K562 treated with DMSO at 1 percent for 48 hours (cell line): ENCODE results near the gene TSGA10IP. TPM values are rescaled to one million over a fixed set of nuclear protein-coding genes. Genes with fewer than 3 reads are reported as not detected.

Experiments used
- total RNA-seq: library from RNA; unstranded; fragments of 300-600 nt; gene quantifications from 2 replicates; pipeline ENCODE4 v1.2.3, GENCODE V29; 2022; ENCODE audit warnings: low replicate concordance; ENCODE audit errors: extremely low read depth

Gene TSGA10IP
- total RNA-seq: not detected in 2 replicates

DNA sequence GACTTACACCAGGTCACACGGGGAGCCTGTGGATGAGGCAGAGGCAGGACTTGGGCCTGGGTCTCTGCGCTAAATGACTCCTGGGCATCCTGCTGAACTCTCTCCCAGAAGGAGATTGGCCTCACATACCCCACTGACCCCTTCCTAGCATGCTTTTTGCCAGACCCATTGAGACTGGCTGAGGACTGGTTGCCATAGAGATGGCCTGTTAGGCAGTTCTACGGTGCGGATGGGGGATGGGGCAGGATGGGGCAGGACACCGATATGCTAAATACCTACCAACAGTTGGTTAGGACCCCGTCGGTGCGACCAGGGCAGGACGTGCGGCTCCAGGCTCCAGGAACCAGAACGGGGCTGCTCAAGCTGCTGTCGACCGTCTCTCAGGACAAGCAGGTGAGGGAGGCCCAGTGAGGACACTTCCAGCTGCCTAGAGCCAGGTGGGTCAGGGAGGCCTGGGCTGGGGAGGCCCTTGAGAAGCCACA lies at the start of gene TSGA10IP:
Gene TSGA10IP, plus strand, starts transcription at position 51 of the 482 bp plus-strand sequence. Its CDS starts 196 bp downstream, at position 247.

DNA sequence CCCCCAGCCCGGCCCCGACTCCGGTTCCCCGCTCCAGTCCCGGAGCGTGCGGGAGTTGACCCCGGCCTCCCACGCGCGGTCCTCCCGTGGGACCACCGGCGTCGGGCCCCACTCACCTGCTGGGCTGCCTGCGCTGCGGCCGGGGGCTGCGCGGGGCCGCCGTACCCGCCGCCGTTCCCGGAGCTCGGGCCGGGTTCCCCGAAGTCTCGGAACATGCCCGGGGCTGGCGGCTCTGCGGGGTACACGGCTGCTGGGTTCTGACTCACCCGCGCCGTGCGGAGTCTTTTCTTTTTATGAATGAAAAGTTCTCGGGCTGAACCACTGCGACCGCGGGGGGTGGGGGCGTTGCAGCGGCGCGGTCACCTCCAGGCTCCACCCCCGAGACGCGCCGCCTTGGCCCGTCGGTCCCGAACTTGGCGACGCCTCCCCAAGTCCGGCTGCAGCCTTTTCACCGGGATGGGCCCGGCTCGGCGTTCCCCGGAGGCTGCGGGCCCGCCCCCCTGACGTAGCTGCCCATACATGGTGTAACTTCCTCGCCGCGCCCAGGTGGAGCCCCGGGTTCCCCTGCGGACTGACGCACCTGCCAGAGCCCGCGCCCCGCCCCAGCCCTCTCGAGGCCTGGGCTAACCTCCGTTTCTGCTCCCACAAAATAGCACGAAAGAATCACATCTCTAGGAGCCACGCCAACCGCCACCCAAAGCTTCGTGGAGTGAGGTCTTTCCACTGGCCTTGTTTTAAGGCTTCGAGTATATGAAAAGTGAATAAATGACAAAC lies 45.0 kb upstream of the TSGA10IP start, which contains the start of gene FOSL1:
Gene FOSL1, minus strand, starts transcription at position 264 of the 774 bp plus-strand sequence. Its CDS starts 49 bp downstream, at position 215.

DNA sequence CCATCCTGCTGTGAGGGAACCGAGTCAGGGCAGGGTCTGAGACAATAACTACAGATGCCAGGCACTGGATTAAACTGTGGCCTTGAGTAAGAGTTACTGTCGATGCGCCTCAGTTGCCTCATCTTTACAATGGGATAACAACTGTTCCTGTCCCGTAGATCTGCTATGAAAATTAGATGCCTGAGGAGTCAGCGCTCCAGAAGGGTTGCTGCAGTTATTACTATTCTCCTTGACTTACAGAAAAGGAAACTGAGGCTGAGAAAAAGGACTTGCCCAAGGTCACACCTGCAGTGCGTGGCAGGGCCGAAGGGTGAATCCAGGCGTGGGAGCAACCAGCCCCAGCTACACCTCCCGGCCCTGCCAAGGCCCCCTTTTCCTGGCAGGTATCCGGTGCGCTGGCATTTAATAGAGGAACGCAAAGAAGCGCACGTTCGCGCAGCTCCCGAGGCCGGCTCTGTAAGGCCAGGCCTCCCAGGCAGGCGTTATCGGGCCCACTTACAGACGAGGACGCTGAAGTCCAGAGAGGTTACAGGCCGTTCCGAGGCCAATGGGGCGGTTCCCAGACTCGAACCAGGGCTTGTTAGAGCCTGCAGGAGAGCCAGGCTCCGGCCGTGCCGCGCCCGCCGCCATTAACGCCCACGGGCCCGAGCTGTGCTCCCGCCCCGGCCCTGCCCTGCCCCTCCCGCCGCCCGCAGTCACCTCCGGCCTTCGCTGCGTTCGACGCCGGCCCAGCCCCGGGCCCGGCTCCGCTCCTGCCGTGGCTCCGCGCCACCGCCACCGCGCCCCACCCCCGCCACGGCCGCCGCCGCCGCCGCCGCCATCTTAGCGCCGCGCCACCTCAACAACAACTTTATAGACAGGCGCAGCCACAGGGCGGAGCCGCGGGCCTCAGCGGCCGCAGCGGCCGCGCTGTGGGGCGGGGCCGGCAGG lies 26.8 kb upstream of the TSGA10IP start, which contains the start of gene C11orf68:
Gene C11orf68, minus strand, starts transcription at position 852 of the 930 bp plus-strand sequence. Its CDS starts 31 bp downstream, at position 821.

DNA sequence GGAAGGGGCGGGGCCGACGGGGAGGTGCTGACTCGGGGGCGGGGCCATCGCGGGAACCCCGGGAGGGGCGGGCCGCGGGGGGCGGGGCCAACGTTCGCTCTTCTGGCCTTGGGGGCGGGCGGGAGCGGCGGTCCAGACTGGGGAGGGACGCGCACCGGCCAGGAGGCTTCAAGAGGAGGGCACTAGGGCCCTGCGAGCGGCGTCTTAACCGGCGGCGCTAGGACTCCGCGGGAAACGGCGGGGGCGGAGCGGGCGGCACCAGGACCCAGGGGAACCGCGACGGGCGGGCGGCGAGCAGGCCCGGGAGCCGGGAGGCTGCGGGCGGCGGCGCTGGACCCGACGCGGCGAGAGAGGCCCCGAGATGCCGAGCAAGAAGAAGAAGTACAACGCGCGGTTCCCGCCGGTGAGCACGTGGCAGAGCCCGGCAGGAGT lies 26.1 kb upstream of the TSGA10IP start, which contains the start of gene DRAP1:
Gene DRAP1, plus strand, starts transcription at position 286 of the 432 bp plus-strand sequence. Its CDS starts 76 bp downstream, at position 362.

DNA sequence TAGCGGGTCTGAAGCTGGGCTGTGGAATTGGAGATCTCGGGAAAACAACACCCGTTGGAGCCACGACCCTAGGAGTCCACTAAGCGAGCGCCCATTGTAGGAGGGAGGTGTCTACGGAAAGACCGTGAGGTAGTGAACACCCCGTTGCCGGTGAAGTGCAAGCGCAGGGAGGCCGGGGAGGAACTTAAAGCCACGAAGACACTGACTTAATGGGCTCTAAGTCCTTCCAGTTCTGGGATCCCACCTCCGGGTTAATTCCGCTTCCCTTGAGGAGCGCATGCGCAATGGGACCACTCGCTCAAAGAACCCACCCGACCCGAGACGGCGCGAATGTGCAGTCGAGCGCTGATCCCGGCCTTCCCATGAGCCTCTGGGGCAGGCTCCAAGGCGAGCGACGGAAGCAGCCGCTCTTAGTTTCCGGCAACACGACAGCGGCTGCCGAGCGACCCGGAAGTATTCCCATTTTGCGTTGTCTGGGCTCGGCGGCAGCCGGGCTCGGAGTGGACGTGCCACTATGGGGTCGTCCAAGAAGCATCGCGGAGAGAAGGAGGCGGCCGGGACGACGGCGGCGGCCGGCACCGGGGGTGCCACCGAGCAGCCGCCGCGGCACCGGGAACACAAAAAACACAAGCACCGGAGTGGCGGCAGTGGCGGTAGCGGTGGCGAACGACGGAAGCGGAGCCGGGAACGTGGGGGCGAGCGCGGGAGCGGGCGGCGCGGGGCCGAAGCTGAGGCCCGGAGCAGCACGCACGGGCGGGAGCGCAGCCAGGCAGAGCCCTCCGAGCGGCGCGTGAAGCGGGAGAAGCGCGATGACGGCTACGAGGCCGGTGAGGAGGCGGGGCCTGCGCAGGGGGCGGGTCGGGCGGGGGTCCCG lies 16.2 kb downstream of the TSGA10IP start, which contains the start of gene SART1:
Gene SART1, plus strand, starts transcription at position 468 of the 874 bp plus-strand sequence. Its CDS starts 47 bp downstream, at position 515.

DNA sequence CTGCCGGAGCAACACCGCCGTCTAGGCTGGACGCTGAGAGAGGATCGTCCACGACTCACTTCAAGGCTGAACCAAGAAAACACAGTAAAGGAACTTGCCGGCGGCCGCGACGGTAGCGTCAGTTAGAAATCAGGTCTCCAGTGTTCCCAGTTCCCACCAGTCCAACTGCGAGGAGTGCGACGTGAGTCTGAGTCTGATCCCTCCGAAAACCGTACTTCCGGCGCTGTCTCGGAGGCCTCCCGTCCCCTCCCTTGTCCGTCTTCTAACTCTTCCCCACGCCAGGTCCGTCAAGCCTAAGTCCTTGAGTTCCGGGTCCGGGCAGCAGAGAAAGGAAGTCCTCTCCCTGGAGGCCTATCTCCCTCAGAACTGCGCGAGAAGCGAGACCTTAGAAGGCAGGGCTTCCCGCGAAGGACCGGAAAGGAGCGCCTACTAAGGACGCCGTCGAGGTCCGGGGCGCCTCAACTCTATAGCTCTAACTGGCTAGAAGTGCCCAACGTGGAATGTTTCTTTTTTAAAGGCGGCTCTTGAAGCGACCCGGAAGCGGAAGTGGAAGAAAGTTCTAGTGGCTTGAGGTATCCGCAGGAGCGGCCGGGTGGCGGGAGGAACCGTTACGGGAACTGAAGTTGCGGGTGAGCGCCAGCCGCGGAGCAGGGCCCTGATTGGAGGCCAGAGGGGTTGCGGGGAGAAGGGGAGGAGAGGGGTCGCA lies 56.8 kb downstream of the TSGA10IP start, which contains the start of the genes BANF1 and EIF1AD:
Gene BANF1, plus strand, starts transcription at position 562 of the 706 bp plus-strand sequence. CDS start 748 bp downstream, outside the sequence.
Gene EIF1AD, minus strand, starts transcription at position 216 of the 706 bp plus-strand sequence. CDS start 1,768 bp downstream, outside the sequence.

Other genes starting within 250 kb of the TSGA10IP start
- not detected in 2 replicates for gene KAT5, start 233.2 kb upstream of the TSGA10IP start, total RNA-seq
- not detected in 2 replicates for gene RNASEH2C, start 224.7 kb upstream of the TSGA10IP start, total RNA-seq
- not detected in 2 replicates for gene AP5B1, start 164.5 kb upstream of the TSGA10IP start, total RNA-seq
- not detected in 2 replicates for gene OVOL1, start 158.4 kb upstream of the TSGA10IP start, total RNA-seq
- not detected in 2 replicates for gene SNX32, start 111.5 kb upstream of the TSGA10IP start, total RNA-seq
- gene CFL1, start 87.3 kb upstream of the TSGA10IP start, total RNA-seq: 572 TPM in 1 of 2 replicates, not detected in the other
- not detected in 2 replicates for gene MUS81, start 85.0 kb upstream of the TSGA10IP start, total RNA-seq
- gene EFEMP2, start 72.7 kb upstream of the TSGA10IP start, total RNA-seq: not detected in 2 replicates
- not detected in 2 replicates for gene CTSW, start 65.6 kb upstream of the TSGA10IP start, total RNA-seq
- gene FIBP, start 57.0 kb upstream of the TSGA10IP start, total RNA-seq: not detected in 2 replicates
- gene CCDC85B, start 54.8 kb upstream of the TSGA10IP start, total RNA-seq: not detected in 2 replicates
- not detected in 2 replicates for gene FOSL1, start 45.1 kb upstream of the TSGA10IP start, total RNA-seq
- not detected in 2 replicates for gene C11orf68, start 26.4 kb upstream of the TSGA10IP start, total RNA-seq
- gene DRAP1, start 26.1 kb upstream of the TSGA10IP start, total RNA-seq: not detected in 2 replicates
- gene SART1, start 16.3 kb downstream of the TSGA10IP start, total RNA-seq: not detected in 2 replicates
- not detected in 2 replicates for gene EIF1AD, start 56.7 kb downstream of the TSGA10IP start, total RNA-seq
- gene BANF1, start 57.0 kb downstream of the TSGA10IP start, total RNA-seq: not detected in 2 replicates
- gene CST6, start 66.5 kb downstream of the TSGA10IP start, total RNA-seq: not detected in 2 replicates
- not detected in 2 replicates for gene CATSPER1, start 81.0 kb downstream of the TSGA10IP start, total RNA-seq
- gene GAL3ST3, start 103.7 kb downstream of the TSGA10IP start, total RNA-seq: not detected in 2 replicates
- not detected in 2 replicates for gene SF3B2, start 106.9 kb downstream of the TSGA10IP start, total RNA-seq
- not detected in 2 replicates for gene PACS1, start 124.8 kb downstream of the TSGA10IP start, total RNA-seq